ENCODE results near the gene LENG1. TPM values are rescaled to one million over a fixed set of nuclear protein-coding genes. Genes with fewer than 3 reads are reported as not detected.

LENG1 gene
- total and polyA plus RNA-seq, 9 of the 15 experiments (the other 6 are each of a cell fraction or from before 2014, with no cell fraction given), result 0.30 to 10.5 (median 4.7) TPM

DNA sequence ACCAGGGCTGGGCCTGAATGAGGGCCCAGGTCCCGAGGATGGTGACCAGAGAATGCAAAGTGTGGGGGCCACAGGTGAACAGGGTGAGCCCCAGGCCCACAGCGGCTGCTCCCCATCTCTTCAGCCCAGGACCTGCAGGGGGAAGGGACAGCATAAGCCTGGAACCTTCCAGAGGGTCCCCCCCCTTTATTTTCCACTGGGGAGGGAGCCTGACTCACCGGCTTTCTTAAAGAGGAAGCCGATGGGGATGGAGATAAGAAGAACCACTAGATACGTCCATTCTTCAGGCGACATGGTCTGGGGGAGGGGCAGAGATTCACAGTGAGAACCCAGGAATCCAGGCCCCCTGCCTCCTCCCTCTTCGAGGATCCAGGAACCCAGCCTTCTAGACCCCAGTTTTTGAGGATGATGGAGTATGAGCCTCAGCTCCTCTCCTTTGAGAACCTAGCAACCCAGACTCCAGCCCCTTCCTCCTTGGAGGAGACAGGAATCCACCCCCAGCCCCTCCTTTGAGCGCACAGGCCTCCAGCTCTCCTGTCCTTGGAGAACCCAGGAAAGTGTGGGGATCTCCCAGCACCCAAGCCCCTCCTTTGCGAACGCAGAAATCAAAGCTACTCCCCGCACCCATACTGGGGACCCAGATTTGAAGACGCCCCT lies 28.8 kb upstream of the LENG1 start (continued):
- TF ChIP-seq GTF2F1 (IDR thresholded peaks at IDR 0.05; ENCODE audit: low read depth, low read length) (no peak), XRCC4 (IDR thresholded peaks at IDR 0.05; ENCODE audit: extremely low read depth, insufficient read depth, insufficient read length) (no peak), MTF1 (CRISPR knock-in tag; IDR thresholded peaks at IDR 0.05; ENCODE audit: borderline replicate concordance) (no peak), ZNF24 (IDR thresholded peaks at IDR 0.05) (no peak), KLF6 (CRISPR knock-in tag; IDR thresholded peaks at IDR 0.05; ENCODE audit: borderline replicate concordance) (no peak), ATF7 (IDR thresholded peaks at IDR 0.05) (peak; percentile 68; the same call in 1 of the 2 replicates), MCM5 (IDR thresholded peaks at IDR 0.05; ENCODE audit: low read depth) (no peak), XRCC5 (IDR thresholded peaks at IDR 0.05; ENCODE audit: low read depth, low read length) (0 out of 2 replicates have a peak, but pooled peaks have one; percentile 49), ZNF830 (CRISPR knock-in tag; IDR thresholded peaks at IDR 0.05) (no peak), HNRNPK (IDR thresholded peaks at IDR 0.05; ENCODE audit: low read depth, low read length, poor library complexity, severe bottlenecking) (no peak), ZKSCAN1 (IDR thresholded peaks at IDR 0.05; ENCODE audit: low read depth, low read length) (no peak), NFE2 (IDR thresholded peaks at IDR 0.05; ENCODE audit: low read depth) (no peak), NCOA2 (IDR thresholded peaks at IDR 0.05; ENCODE audit: partially characterized antibody in 2 of 2) (no peak), RAD21 (CRISPR knock-in tag; conservative IDR thresholded peaks at IDR 0.05 in 1 of 2, IDR thresholded peaks at IDR 0.05 in 1 of 2) (peak in 1 of 2 experiments; percentile 6; a peak in 2 of 4 replicates), HDAC2 (IDR thresholded peaks at IDR 0.05) (peak; percentile 91), ZC3H11A (IDR thresholded peaks at IDR 0.05; ENCODE audit: low read depth, low read length) (no peak)
- TF ChIP-seq, protein P1, sequence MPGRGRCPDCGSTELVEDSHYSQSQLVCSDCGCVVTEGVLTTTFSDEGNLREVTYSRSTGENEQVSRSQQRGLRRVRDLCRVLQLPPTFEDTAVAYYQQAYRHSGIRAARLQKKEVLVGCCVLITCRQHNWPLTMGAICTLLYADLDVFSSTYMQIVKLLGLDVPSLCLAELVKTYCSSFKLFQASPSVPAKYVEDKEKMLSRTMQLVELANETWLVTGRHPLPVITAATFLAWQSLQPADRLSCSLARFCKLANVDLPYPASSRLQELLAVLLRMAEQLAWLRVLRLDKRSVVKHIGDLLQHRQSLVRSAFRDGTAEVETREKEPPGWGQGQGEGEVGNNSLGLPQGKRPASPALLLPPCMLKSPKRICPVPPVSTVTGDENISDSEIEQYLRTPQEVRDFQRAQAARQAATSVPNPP (IDR thresholded peaks at IDR 0.05; ENCODE audit: borderline replicate concordance, insufficient read depth, insufficient read length), result no peak
- TF ChIP-seq, protein P2, sequence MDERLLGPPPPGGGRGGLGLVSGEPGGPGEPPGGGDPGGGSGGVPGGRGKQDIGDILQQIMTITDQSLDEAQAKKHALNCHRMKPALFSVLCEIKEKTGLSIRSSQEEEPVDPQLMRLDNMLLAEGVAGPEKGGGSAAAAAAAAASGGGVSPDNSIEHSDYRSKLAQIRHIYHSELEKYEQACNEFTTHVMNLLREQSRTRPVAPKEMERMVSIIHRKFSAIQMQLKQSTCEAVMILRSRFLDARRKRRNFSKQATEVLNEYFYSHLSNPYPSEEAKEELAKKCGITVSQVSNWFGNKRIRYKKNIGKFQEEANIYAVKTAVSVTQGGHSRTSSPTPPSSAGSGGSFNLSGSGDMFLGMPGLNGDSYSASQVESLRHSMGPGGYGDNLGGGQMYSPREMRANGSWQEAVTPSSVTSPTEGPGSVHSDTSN (CRISPR knock-in tag; IDR thresholded peaks at IDR 0.05; ENCODE audit: low read depth), result no peak
- TF ChIP-seq, protein P2 (tag; conservative IDR thresholded peaks at IDR 0.05; ENCODE audit: low read depth), result no peak
- TF ChIP-seq, protein P3, sequence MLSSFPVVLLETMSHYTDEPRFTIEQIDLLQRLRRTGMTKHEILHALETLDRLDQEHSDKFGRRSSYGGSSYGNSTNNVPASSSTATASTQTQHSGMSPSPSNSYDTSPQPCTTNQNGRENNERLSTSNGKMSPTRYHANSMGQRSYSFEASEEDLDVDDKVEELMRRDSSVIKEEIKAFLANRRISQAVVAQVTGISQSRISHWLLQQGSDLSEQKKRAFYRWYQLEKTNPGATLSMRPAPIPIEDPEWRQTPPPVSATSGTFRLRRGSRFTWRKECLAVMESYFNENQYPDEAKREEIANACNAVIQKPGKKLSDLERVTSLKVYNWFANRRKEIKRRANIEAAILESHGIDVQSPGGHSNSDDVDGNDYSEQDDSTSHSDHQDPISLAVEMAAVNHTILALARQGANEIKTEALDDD (IDR thresholded peaks at IDR 0.05), result no peak
- TF ChIP-seq, protein P4, sequence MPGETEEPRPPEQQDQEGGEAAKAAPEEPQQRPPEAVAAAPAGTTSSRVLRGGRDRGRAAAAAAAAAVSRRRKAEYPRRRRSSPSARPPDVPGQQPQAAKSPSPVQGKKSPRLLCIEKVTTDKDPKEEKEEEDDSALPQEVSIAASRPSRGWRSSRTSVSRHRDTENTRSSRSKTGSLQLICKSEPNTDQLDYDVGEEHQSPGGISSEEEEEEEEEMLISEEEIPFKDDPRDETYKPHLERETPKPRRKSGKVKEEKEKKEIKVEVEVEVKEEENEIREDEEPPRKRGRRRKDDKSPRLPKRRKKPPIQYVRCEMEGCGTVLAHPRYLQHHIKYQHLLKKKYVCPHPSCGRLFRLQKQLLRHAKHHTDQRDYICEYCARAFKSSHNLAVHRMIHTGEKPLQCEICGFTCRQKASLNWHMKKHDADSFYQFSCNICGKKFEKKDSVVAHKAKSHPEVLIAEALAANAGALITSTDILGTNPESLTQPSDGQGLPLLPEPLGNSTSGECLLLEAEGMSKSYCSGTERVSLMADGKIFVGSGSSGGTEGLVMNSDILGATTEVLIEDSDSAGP (CRISPR knock-in tag; IDR thresholded peaks at IDR 0.05), result no peak
- TF ChIP-seq, protein P5, sequence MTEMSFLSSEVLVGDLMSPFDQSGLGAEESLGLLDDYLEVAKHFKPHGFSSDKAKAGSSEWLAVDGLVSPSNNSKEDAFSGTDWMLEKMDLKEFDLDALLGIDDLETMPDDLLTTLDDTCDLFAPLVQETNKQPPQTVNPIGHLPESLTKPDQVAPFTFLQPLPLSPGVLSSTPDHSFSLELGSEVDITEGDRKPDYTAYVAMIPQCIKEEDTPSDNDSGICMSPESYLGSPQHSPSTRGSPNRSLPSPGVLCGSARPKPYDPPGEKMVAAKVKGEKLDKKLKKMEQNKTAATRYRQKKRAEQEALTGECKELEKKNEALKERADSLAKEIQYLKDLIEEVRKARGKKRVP (CRISPR knock-in tag; IDR thresholded peaks at IDR 0.05), result no peak

All from K562 (cell line).